ENCODE data around the gene TNS2. TPM values are rescaled to one million over a fixed set of nuclear protein-coding genes. Genes with fewer than 3 reads are reported as not detected.

Gene TNS2
- total and polyA plus RNA-seq, 9 of the 15 experiments (the other 6 are each of a cell fraction or from before 2014, with no cell fraction given): 0.28 to 3.1 (median 1.2) TPM; not detected in 1

DNA sequence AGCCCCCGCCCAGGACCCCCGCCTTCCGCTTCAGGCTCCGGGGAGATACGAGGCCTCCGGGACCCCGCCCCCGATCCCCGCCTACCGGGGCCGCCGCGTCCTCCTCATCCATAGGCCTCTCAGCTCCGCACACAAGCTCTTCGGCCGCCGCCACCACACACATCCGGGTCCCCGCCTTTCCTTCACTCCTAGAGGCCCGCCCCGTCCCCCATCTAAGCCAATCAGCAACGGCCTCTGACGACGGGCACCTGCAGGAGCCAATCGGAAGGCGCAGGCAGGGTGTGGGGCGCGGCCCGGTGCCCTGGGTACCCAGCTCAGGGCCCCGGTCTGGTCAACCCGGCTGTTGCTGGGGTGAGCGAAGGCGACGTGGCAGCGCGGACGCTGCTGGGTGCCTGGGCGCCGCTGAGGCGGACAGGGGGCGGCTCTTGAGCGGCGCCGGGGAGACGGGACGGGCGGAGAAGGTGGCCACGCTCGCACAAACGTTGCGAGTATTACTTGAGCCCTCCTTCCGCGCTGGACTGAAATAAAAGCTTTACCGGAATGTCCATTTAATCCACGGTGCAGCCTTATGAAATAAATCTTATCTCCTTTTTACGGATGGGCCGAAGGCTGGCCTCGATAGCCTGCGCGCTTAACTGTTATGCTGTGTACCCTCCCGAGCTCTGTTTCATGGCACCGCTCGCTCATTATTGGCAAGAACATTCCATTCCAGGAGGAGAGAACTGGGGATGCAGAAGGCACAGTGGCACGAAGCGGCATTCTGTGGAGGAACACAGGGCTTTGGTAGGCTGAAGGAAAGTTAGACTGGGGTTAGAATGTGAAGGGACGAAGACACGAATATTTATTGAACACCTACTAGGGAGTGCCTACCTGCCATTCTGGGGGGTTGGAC lies 29.6 kb downstream of the TNS2 start, which contains the start of gene SPRYD3 (continued):
- TF ChIP-seq, protein P1, sequence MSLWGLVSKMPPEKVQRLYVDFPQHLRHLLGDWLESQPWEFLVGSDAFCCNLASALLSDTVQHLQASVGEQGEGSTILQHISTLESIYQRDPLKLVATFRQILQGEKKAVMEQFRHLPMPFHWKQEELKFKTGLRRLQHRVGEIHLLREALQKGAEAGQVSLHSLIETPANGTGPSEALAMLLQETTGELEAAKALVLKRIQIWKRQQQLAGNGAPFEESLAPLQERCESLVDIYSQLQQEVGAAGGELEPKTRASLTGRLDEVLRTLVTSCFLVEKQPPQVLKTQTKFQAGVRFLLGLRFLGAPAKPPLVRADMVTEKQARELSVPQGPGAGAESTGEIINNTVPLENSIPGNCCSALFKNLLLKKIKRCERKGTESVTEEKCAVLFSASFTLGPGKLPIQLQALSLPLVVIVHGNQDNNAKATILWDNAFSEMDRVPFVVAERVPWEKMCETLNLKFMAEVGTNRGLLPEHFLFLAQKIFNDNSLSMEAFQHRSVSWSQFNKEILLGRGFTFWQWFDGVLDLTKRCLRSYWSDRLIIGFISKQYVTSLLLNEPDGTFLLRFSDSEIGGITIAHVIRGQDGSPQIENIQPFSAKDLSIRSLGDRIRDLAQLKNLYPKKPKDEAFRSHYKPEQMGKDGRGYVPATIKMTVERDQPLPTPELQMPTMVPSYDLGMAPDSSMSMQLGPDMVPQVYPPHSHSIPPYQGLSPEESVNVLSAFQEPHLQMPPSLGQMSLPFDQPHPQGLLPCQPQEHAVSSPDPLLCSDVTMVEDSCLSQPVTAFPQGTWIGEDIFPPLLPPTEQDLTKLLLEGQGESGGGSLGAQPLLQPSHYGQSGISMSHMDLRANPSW (CRISPR knock-in tag; IDR thresholded peaks at IDR 0.05): no peak
- peak; percentile 62 for TF ChIP-seq POLR2B (IDR thresholded peaks at IDR 0.05; ENCODE audit: low read depth, partially characterized antibody)
- no peak for TF ChIP-seq ZNF778 (CRISPR knock-in tag; IDR thresholded peaks at IDR 0.05)
- TF ChIP-seq, protein P2, sequence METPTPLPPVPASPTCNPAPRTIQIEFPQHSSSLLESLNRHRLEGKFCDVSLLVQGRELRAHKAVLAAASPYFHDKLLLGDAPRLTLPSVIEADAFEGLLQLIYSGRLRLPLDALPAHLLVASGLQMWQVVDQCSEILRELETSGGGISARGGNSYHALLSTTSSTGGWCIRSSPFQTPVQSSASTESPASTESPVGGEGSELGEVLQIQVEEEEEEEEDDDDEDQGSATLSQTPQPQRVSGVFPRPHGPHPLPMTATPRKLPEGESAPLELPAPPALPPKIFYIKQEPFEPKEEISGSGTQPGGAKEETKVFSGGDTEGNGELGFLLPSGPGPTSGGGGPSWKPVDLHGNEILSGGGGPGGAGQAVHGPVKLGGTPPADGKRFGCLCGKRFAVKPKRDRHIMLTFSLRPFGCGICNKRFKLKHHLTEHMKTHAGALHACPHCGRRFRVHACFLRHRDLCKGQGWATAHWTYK (CRISPR knock-in tag; IDR thresholded peaks at IDR 0.05): peak; percentile 75; the same call in 1 of the 2 replicates
- TF ChIP-seq TEAD4 (IDR thresholded peaks at IDR 0.05; ENCODE audit: low read length): no peak
- TF ChIP-seq TEAD4 (CRISPR knock-in tag; IDR thresholded peaks at IDR 0.05; ENCODE audit: borderline replicate concordance): no peak
- TF ChIP-seq, protein P3, sequence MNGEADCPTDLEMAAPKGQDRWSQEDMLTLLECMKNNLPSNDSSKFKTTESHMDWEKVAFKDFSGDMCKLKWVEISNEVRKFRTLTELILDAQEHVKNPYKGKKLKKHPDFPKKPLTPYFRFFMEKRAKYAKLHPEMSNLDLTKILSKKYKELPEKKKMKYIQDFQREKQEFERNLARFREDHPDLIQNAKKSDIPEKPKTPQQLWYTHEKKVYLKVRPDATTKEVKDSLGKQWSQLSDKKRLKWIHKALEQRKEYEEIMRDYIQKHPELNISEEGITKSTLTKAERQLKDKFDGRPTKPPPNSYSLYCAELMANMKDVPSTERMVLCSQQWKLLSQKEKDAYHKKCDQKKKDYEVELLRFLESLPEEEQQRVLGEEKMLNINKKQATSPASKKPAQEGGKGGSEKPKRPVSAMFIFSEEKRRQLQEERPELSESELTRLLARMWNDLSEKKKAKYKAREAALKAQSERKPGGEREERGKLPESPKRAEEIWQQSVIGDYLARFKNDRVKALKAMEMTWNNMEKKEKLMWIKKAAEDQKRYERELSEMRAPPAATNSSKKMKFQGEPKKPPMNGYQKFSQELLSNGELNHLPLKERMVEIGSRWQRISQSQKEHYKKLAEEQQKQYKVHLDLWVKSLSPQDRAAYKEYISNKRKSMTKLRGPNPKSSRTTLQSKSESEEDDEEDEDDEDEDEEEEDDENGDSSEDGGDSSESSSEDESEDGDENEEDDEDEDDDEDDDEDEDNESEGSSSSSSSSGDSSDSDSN (IDR thresholded peaks at IDR 0.05; ENCODE audit: borderline replicate concordance in 1 of 2, low read depth in 2 of 2, low read length in 2 of 2): peak in 1 of 2 experiments; percentile 58; a peak in 1 of 4 replicates
- no peak for TF ChIP-seq BACH1 (tag; IDR thresholded peaks at IDR 0.05)
- no peak for TF ChIP-seq MED1 (CRISPR knock-in tag; IDR thresholded peaks at IDR 0.05; ENCODE audit: borderline replicate concordance)
- TF ChIP-seq ZNF224 (CRISPR knock-in tag; IDR thresholded peaks at IDR 0.05): no peak
- TF ChIP-seq, protein P4, sequence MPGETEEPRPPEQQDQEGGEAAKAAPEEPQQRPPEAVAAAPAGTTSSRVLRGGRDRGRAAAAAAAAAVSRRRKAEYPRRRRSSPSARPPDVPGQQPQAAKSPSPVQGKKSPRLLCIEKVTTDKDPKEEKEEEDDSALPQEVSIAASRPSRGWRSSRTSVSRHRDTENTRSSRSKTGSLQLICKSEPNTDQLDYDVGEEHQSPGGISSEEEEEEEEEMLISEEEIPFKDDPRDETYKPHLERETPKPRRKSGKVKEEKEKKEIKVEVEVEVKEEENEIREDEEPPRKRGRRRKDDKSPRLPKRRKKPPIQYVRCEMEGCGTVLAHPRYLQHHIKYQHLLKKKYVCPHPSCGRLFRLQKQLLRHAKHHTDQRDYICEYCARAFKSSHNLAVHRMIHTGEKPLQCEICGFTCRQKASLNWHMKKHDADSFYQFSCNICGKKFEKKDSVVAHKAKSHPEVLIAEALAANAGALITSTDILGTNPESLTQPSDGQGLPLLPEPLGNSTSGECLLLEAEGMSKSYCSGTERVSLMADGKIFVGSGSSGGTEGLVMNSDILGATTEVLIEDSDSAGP (CRISPR knock-in tag; IDR thresholded peaks at IDR 0.05): 0 out of 2 replicates have a peak, but pooled peaks have one; percentile 14
- no peak for TF ChIP-seq SRSF7 (optimal IDR thresholded peaks at IDR 0.05; ENCODE audit: low read depth, low read length)
- no peak for TF ChIP-seq SPI1 (IDR thresholded peaks at IDR 0.05; ENCODE audit: borderline replicate concordance, low read depth, low read length)
- no peak for TF ChIP-seq RNF2 (IDR thresholded peaks at IDR 0.05)
- TF ChIP-seq, protein P5, sequence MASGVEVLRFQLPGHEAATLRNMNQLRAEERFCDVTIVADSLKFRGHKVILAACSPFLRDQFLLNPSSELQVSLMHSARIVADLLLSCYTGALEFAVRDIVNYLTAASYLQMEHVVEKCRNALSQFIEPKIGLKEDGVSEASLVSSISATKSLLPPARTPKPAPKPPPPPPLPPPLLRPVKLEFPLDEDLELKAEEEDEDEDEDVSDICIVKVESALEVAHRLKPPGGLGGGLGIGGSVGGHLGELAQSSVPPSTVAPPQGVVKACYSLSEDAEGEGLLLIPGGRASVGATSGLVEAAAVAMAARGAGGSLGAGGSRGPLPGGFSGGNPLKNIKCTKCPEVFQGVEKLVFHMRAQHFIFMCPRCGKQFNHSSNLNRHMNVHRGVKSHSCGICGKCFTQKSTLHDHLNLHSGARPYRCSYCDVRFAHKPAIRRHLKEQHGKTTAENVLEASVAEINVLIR (CRISPR knock-in tag; IDR thresholded peaks at IDR 0.05): no peak
- TF ChIP-seq, protein P6, sequence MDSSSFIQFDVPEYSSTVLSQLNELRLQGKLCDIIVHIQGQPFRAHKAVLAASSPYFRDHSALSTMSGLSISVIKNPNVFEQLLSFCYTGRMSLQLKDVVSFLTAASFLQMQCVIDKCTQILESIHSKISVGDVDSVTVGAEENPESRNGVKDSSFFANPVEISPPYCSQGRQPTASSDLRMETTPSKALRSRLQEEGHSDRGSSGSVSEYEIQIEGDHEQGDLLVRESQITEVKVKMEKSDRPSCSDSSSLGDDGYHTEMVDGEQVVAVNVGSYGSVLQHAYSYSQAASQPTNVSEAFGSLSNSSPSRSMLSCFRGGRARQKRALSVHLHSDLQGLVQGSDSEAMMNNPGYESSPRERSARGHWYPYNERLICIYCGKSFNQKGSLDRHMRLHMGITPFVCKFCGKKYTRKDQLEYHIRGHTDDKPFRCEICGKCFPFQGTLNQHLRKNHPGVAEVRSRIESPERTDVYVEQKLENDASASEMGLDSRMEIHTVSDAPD (CRISPR knock-in tag; IDR thresholded peaks at IDR 0.05): no peak
